T-helper 22 cell (primary cell): Measurements from ENCODE around the gene DIAPH1.
A peak's percentile ranks its signal among the peaks of the same experiment; 100 is the strongest.

ENCODE experiments used
- DNase-seq: peaks from one replicate; pipeline ENCODE4 v3.0.0-alpha.2; 2020; ENCODE audit warnings: low read depth

Gene DIAPH1

GRCh38 chr5:141618804-141619554 lies at the start of gene DIAPH1:
Gene DIAPH1, minus strand, starts transcription at chr5:141619000. Its CDS starts 86 bp downstream, at chr5:141618914.
- DNase-seq, result peak; percentile 97

GRCh38 chr5:141665995-141666940 lies 47.5 kb upstream of the DIAPH1 start:
- no peak for DNase-seq

GRCh38 chr5:141664733-141665461 lies 46.1 kb upstream of the DIAPH1 start:
- peak; percentile 13 for DNase-seq

GRCh38 chr5:141663506-141663905 lies 44.7 kb upstream of the DIAPH1 start:
- no peak for DNase-seq

GRCh38 chr5:141662028-141662427 lies 43.2 kb upstream of the DIAPH1 start:
- DNase-seq, result no peak

- no peak for DNase-seq
Observed at GRCh38 chr5:141657937-141658545, 39.2 kb upstream of the DIAPH1 start.

- DNase-seq, result no peak
Observed at GRCh38 chr5:141657404-141657803, 38.6 kb upstream of the DIAPH1 start.

- no peak for DNase-seq
Observed at GRCh38 chr5:141656396-141656795, 37.6 kb upstream of the DIAPH1 start.

GRCh38 chr5:141655020-141655419 lies 36.2 kb upstream of the DIAPH1 start:
- no peak for DNase-seq

- DNase-seq, result no peak
Observed at GRCh38 chr5:141654298-141654697, 35.5 kb upstream of the DIAPH1 start.

GRCh38 chr5:141651728-141652105 lies 32.9 kb upstream of the DIAPH1 start:
- DNase-seq, result no peak

GRCh38 chr5:141650851-141651727 lies 32.3 kb upstream of the DIAPH1 start, which contains the start of gene FCHSD1:
Gene FCHSD1, minus strand, starts transcription at chr5:141651418. Its CDS starts 50 bp downstream, at chr5:141651368.
- DNase-seq, result peak; percentile 65

- no peak for DNase-seq
Observed at GRCh38 chr5:141649972-141650371, 31.2 kb upstream of the DIAPH1 start.

- no peak for DNase-seq
Observed at GRCh38 chr5:141649056-141649688, 30.4 kb upstream of the DIAPH1 start.

- no peak for DNase-seq
Observed at GRCh38 chr5:141647851-141648250, 29.1 kb upstream of the DIAPH1 start.

- no peak for DNase-seq
Observed at GRCh38 chr5:141647242-141647641, 28.4 kb upstream of the DIAPH1 start.

- no peak for DNase-seq
Observed at GRCh38 chr5:141646026-141646425, 27.2 kb upstream of the DIAPH1 start.

- no peak for DNase-seq
Observed at GRCh38 chr5:141641634-141642267, 23.0 kb upstream of the DIAPH1 start.

- no peak for DNase-seq
Observed at GRCh38 chr5:141640698-141641097, 21.9 kb upstream of the DIAPH1 start.

- no peak for DNase-seq
Observed at GRCh38 chr5:141640051-141640415, 21.2 kb upstream of the DIAPH1 start.
